ENCODE data around the gene E2F6.

The E2F6 gene

DNA sequence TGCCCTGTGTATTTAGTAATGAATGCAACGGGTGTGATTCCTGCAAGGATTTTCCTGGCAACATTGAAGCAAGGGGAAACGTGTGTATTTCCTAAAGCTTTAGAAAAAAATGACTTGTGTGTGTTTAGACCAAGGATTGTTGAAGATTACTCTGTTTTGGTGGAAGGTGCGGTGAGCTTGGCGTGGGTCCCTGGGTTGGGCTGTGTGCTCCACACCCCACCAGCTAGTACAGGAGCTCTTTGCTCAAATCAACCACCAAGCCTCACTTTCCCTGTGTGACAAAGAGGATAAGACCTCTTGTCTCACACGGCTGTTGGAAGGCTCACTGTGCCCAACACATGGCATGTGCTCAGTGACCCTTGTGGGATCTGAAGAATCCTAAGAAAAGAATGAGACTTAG lies 46.5 kb upstream of the E2F6 start:
- H3K4ac ChIP-seq (ENCODE audit: low read depth, low read length), result no peak overlapping the region
- no peak for DNase-seq
- H3K27ac ChIP-seq (ENCODE audit: low read depth, low read length), result no peak overlapping the region
- no peak overlapping the region for H3K56ac ChIP-seq (ENCODE audit: low read length)
- no peaks in the 10 kb centered on the region for H3K36me3 ChIP-seq (ENCODE audit: control insufficient read depth, insufficient read depth, low read length)
- H3K23ac ChIP-seq (ENCODE audit: low read length), result no peak overlapping the region
- H2BK5ac ChIP-seq (ENCODE audit: low read length), result no peak overlapping the region
- no peak overlapping the region for H3K9ac ChIP-seq (ENCODE audit: low read length)
- no peaks in the 10 kb centered on the region for H3K27me3 ChIP-seq (ENCODE audit: insufficient read depth, low read length, poor library complexity)
- no peak overlapping the region for H3K4me3 ChIP-seq (ENCODE audit: low read length)
- no peak overlapping the region for H2BK120ac ChIP-seq (ENCODE audit: low read depth, low read length)
- peak overlapping the region; percentile 53 for H2AK5ac ChIP-seq (ENCODE audit: low read length)
- no peak overlapping the region for H4K5ac ChIP-seq (ENCODE audit: low read length)
- H3K18ac ChIP-seq (ENCODE audit: low read length), result no peak overlapping the region
- WGBS (ENCODE audit: extremely low coverage, insufficient coverage, low lambda C conversion rate), result no CpG with 5 or more reads among the region's 5 CpGs
- no peak overlapping the region for H2BK15ac ChIP-seq (replicated peaks; ENCODE audit: low read depth)
- peaks cover 10% of the 10 kb centered on the region for H3K79me1 ChIP-seq (ENCODE audit: low read length)
- H3K4me2 ChIP-seq (ENCODE audit: low read length), result no peak overlapping the region
- no peaks in the 10 kb centered on the region for H3K79me2 ChIP-seq (ENCODE audit: control insufficient read depth, insufficient read depth, low read length)
- H4K8ac ChIP-seq (ENCODE audit: low read depth, low read length), result no peak overlapping the region
- H3K4me1 ChIP-seq (ENCODE audit: control insufficient read depth, low read depth, low read length), result peaks cover 20% of the 10 kb centered on the region

DNA sequence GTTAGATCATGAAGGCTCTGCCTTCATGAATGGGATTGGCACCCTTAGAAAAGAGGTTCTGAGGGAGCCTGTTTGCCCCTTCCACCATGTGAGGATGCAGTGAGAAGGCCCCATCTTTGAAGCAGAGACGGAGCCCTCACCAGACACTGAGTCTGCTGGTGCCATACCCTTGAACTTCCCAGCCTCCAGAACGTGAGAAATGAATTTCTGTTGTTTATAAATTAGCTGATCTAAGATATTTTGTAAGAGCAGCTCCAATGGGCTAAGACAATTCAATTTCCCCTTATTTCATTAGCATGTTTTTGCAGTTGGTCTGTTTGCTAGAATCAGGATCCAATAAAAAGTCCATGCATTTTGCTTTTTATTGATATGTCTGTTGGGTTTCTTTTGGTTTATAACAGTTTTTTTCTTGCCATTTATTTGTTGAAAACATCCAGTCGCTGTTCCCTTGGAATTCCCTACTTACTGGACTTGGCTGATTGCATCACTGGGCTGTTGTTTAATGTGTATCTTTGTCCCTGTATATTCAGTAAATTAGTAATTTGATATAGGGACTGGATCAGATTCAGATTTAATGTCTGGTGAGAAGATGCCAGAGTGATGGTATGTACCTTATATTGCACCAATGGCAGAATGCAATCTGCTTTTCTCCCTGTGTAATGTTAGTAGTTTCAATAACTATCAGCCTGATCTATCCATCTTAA lies 43.8 kb upstream of the E2F6 start:
- no peak overlapping the region for H3K4me3 ChIP-seq (ENCODE audit: low read length)
- H3K56ac ChIP-seq (ENCODE audit: low read length), result no peak overlapping the region
- no peaks in the 10 kb centered on the region for H3K79me2 ChIP-seq (ENCODE audit: control insufficient read depth, insufficient read depth, low read length)
- H2BK5ac ChIP-seq (ENCODE audit: low read length), result no peak overlapping the region
- no peak overlapping the region for H3K27ac ChIP-seq (ENCODE audit: low read depth, low read length)
- no peaks in the 10 kb centered on the region for H3K36me3 ChIP-seq (ENCODE audit: control insufficient read depth, insufficient read depth, low read length)
- WGBS (ENCODE audit: extremely low coverage, insufficient coverage, low lambda C conversion rate), result no CpG with 5 or more reads among the region's 3 CpGs
- peaks cover 12% of the 10 kb centered on the region for H3K4me1 ChIP-seq (ENCODE audit: control insufficient read depth, low read depth, low read length)
- no peak overlapping the region for H2BK15ac ChIP-seq (replicated peaks; ENCODE audit: low read depth)
- no peak overlapping the region for H4K5ac ChIP-seq (ENCODE audit: low read length)
- no peak overlapping the region for H2AK5ac ChIP-seq (ENCODE audit: low read length)
- no peak overlapping the region for H3K18ac ChIP-seq (ENCODE audit: low read length)
- H3K9ac ChIP-seq (ENCODE audit: low read length), result no peak overlapping the region
- DNase-seq, result no peak
- peaks cover 9% of the 10 kb centered on the region for H3K79me1 ChIP-seq (ENCODE audit: low read length)
- no peak overlapping the region for H4K8ac ChIP-seq (ENCODE audit: low read depth, low read length)
- no peaks in the 10 kb centered on the region for H3K27me3 ChIP-seq (ENCODE audit: insufficient read depth, low read length, poor library complexity)
- no peak overlapping the region for H3K4ac ChIP-seq (ENCODE audit: low read depth, low read length)
- no peak overlapping the region for H2BK120ac ChIP-seq (ENCODE audit: low read depth, low read length)
- H3K23ac ChIP-seq (ENCODE audit: low read length), result no peak overlapping the region
- H3K4me2 ChIP-seq (ENCODE audit: low read length), result no peak overlapping the region

DNA sequence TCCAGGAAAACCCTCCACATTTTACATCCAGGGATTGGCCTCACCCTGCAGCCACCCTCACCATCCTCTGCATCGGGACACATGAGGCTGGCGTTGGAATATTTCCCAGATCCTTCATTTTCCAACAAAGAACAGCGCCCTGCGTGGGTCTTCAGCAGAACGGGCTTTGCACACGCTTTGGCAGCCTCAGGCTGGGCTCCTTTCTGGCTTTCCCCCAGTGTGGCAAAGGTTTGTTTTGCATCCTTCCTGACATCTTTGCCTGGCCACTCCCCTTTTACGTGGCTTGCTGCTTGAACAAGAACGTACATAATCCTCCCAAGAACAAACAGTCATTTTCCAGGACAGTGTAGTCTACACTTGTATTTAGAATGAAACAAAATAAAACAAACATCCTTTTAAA lies 42.3 kb upstream of the E2F6 start:
- no peak overlapping the region for H3K4me3 ChIP-seq (ENCODE audit: low read length)
- WGBS (ENCODE audit: extremely low coverage, insufficient coverage, low lambda C conversion rate), result no CpG with 5 or more reads among the region's 8 CpGs
- DNase-seq, result no peak

DNA sequence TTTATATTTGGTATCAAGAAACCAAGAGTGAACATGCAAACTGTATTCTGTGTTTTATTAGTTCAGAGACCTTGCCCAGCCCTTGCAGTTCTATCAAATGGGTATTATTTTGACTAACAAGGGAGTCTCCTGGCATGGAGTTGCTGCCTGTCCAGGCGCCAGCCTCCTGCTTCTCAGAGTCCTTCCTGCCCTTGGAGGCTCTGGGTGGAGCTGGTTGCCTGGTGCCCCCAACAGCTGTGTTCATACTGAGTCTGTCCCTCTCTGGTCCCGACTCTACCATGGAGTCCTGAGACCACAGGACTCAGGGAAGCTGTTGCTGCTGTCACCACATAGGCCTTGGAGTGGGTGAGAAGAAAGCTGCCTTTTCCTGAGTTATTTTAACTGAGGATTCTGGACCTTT lies 41.6 kb upstream of the E2F6 start:
- H3K4ac ChIP-seq (ENCODE audit: low read depth, low read length), result no peak overlapping the region
- no peak overlapping the region for H3K23ac ChIP-seq (ENCODE audit: low read length)
- H2BK120ac ChIP-seq (ENCODE audit: low read depth, low read length), result no peak overlapping the region
- H2BK5ac ChIP-seq (ENCODE audit: low read length), result no peak overlapping the region
- H3K4me2 ChIP-seq (ENCODE audit: low read length), result no peak overlapping the region
- no peak overlapping the region for H3K18ac ChIP-seq (ENCODE audit: low read length)
- DNase-seq, result no peak
- no peak overlapping the region for H3K56ac ChIP-seq (ENCODE audit: low read length)
- H4K5ac ChIP-seq (ENCODE audit: low read length), result no peak overlapping the region
- H2BK15ac ChIP-seq (replicated peaks; ENCODE audit: low read depth), result no peak overlapping the region
- no CpG with 5 or more reads among the region's 2 CpGs for WGBS (ENCODE audit: extremely low coverage, insufficient coverage, low lambda C conversion rate)
- H3K36me3 ChIP-seq (ENCODE audit: control insufficient read depth, insufficient read depth, low read length), result no peaks in the 10 kb centered on the region
- H3K79me1 ChIP-seq (ENCODE audit: low read length), result peaks cover 3% of the 10 kb centered on the region
- no peak overlapping the region for H2AK5ac ChIP-seq (ENCODE audit: low read length)
- H3K9ac ChIP-seq (ENCODE audit: low read length), result no peak overlapping the region
- H3K27me3 ChIP-seq (ENCODE audit: insufficient read depth, low read length, poor library complexity), result no peaks in the 10 kb centered on the region
- H3K4me1 ChIP-seq (ENCODE audit: control insufficient read depth, low read depth, low read length), result peaks cover 2% of the 10 kb centered on the region
- H3K79me2 ChIP-seq (ENCODE audit: control insufficient read depth, insufficient read depth, low read length), result peaks cover 2% of the 10 kb centered on the region
- no peak overlapping the region for H3K4me3 ChIP-seq (ENCODE audit: low read length)
- H4K8ac ChIP-seq (ENCODE audit: low read depth, low read length), result no peak overlapping the region
- no peak overlapping the region for H3K27ac ChIP-seq (ENCODE audit: low read depth, low read length)

More for the DNA sequence above, 42.3 kb upstream of the E2F6 start:
- H3K9ac ChIP-seq (ENCODE audit: low read length), result no peak overlapping the region
- no peak overlapping the region for H3K23ac ChIP-seq (ENCODE audit: low read length)
- H2BK15ac ChIP-seq (replicated peaks; ENCODE audit: low read depth), result no peak overlapping the region
- H3K79me1 ChIP-seq (ENCODE audit: low read length), result peaks cover 5% of the 10 kb centered on the region
- H3K27me3 ChIP-seq (ENCODE audit: insufficient read depth, low read length, poor library complexity), result no peaks in the 10 kb centered on the region
- H3K4me2 ChIP-seq (ENCODE audit: low read length), result no peak overlapping the region
- H3K18ac ChIP-seq (ENCODE audit: low read length), result no peak overlapping the region
- H3K56ac ChIP-seq (ENCODE audit: low read length), result no peak overlapping the region
- H3K4ac ChIP-seq (ENCODE audit: low read depth, low read length), result no peak overlapping the region
- no peak overlapping the region for H4K8ac ChIP-seq (ENCODE audit: low read depth, low read length)
- no peak overlapping the region for H2BK5ac ChIP-seq (ENCODE audit: low read length)
- H2BK120ac ChIP-seq (ENCODE audit: low read depth, low read length), result no peak overlapping the region
- no peaks in the 10 kb centered on the region for H3K36me3 ChIP-seq (ENCODE audit: control insufficient read depth, insufficient read depth, low read length)
- no peak overlapping the region for H3K27ac ChIP-seq (ENCODE audit: low read depth, low read length)
- peaks cover 2% of the 10 kb centered on the region for H3K79me2 ChIP-seq (ENCODE audit: control insufficient read depth, insufficient read depth, low read length)
- H3K4me1 ChIP-seq (ENCODE audit: control insufficient read depth, low read depth, low read length), result peaks cover 6% of the 10 kb centered on the region
- H4K5ac ChIP-seq (ENCODE audit: low read length), result no peak overlapping the region
- no peak overlapping the region for H2AK5ac ChIP-seq (ENCODE audit: low read length)

DNA sequence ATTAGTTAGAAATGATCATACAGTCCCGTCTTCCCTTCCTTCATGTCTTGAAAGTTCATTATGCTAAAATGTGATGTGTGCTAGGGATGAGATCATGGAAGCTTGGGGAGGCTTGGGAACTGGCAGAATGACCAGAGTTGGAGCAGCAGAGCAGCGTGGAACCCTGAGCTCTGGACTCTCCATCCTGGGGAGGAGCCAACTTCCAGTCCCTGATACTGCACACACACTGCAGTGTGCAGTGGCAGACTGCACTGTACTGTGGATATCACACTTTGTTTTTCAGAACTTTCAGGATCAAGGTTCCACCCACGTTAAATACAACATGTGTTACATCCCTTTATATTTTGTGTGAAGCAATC lies 40.6 kb upstream of the E2F6 start:
- no peak overlapping the region for H2BK120ac ChIP-seq (ENCODE audit: low read depth, low read length)
- no CpG with 5 or more reads among the region's 3 CpGs for WGBS (ENCODE audit: extremely low coverage, insufficient coverage, low lambda C conversion rate)

More for the DNA sequence above, 40.6 kb upstream of the E2F6 start:
- Histone ChIP-seq H3K9ac (ENCODE audit: low read length) (no peak overlapping the region), H3K4me3 (ENCODE audit: low read length) (no peak overlapping the region), H2AK5ac (ENCODE audit: low read length) (no peak overlapping the region), H3K4me2 (ENCODE audit: low read length) (no peak overlapping the region), H3K27ac (ENCODE audit: low read depth, low read length) (no peak overlapping the region), H4K5ac (ENCODE audit: low read length) (no peak overlapping the region), H2BK15ac (replicated peaks; ENCODE audit: low read depth) (no peak overlapping the region), H3K36me3 (ENCODE audit: control insufficient read depth, insufficient read depth, low read length) (no peaks in the 10 kb centered on the region), H4K8ac (ENCODE audit: low read depth, low read length) (no peak overlapping the region), H3K18ac (ENCODE audit: low read length) (no peak overlapping the region), H3K79me1 (ENCODE audit: low read length) (peaks cover 3% of the 10 kb centered on the region), H3K27me3 (ENCODE audit: insufficient read depth, low read length, poor library complexity) (no peaks in the 10 kb centered on the region), H3K23ac (ENCODE audit: low read length) (no peak overlapping the region), H3K56ac (ENCODE audit: low read length) (no peak overlapping the region), H2BK5ac (ENCODE audit: low read length) (no peak overlapping the region), H3K79me2 (ENCODE audit: control insufficient read depth, insufficient read depth, low read length) (peaks cover 2% of the 10 kb centered on the region), H3K4ac (ENCODE audit: low read depth, low read length) (no peak overlapping the region), H3K4me1 (ENCODE audit: control insufficient read depth, low read depth, low read length) (no peaks in the 10 kb centered on the region)
- DNase-seq, result no peak
